Measurements from ENCODE around the gene NBAS. TPM values are rescaled to one million over a fixed set of nuclear protein-coding genes. Genes with fewer than 3 reads are reported as not detected.
A peak's percentile ranks its signal among the peaks of the same experiment; 100 is the strongest.

Gene NBAS
- total and polyA plus RNA-seq, 7 experiments from 2014 or later = 18.6 to 41.6 (median 32.7) TPM

- Histone ChIP-seq H3K27ac (ENCODE audit: low read depth, low read length) (no peak overlapping the region), H3K4me1 (ENCODE audit: control insufficient read depth in 2 of 2, insufficient read depth in 2 of 2, low read length in 2 of 2) (peaks cover 0 to 25% of the 10 kb centered on the region in 2 donors), H3K36me3 (ENCODE audit: control insufficient read depth in 2 of 3, insufficient read depth in 3 of 3, low read length in 3 of 3) (peaks cover 0 to 2% (median 0%) of the 10 kb centered on the region in 3 experiments), H3K9me3 (ENCODE audit: control insufficient read depth in 2 of 3, low read length in 3 of 3) (no peaks in the 10 kb centered on the region), H3K27me3 (ENCODE audit: control insufficient read depth in 2 of 2, insufficient read depth in 2 of 2, low read length in 2 of 2) (no peaks in the 10 kb centered on the region), H3K4me3 (ENCODE audit: low read length) (no peak overlapping the region)
- Mint-ChIP-seq H3K36me3 (peaks cover 10 to 48% (median 24%) of the 10 kb centered on the region in 5 donors), H3K27ac (peak overlapping the region; percentile 26 to 83 (median 54)), H3K4me1 (peaks cover 19 to 46% (median 36%) of the 10 kb centered on the region in 7 donors), H3K4me3 (peak overlapping the region in 9 of 10 donors; percentile 8 to 53 (median 40)), H3K27me3 (no peaks in the 10 kb centered on the region), H3K9me3 (no peaks in the 10 kb centered on the region)
- intact Hi-C loops (cut with micrococcal nuclease) = loop anchor here (1.0 to 5.0 kb wide), 4 partner anchors 34 to 400 kb away; no protein-coding TSS in a partner anchor
- CTCF ChIA-PET = no interaction called here
- ATAC-seq (peak; percentile 93), DNase-seq (peak in 8 of 9 donors; percentile 40 to 78 (median 62))
- POLR2A ChIA-PET = no interaction called here
Observed at GRCh38 chr2:15177103-15177502, 384.0 kb downstream of the NBAS start.

DNA sequence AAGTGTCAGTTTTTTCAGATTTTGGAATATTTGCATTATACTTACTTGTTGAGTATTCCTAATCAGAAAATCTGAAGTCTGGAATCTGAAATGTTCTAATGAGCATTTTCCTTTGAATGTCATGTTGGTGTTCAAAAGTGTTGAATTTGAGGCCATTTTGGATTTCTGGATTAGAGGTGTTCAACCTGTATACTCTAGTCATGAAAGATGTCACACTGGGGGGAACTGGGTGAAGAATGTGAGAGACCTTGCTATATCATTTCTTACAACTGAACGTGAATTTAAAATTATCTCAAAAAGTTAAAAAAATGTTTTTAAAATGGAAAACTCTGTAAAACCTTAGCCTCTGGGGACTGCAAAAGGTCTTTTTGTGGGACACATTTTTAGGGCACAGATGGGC lies 384.5 kb downstream of the NBAS start:
- no peaks in the 10 kb centered on the region for H3K9me3 Mint-ChIP-seq
- H3K4me1 Mint-ChIP-seq = peaks cover 19 to 46% (median 36%) of the 10 kb centered on the region in 7 donors
- POLR2A ChIA-PET = no interaction called here
- H3K36me3 Mint-ChIP-seq = peaks cover 9 to 50% (median 24%) of the 10 kb centered on the region in 5 donors
- ATAC-seq = no peak
- no peak overlapping the region for H3K27ac ChIP-seq (ENCODE audit: low read depth, low read length)
- H3K4me1 ChIP-seq (ENCODE audit: control insufficient read depth in 2 of 2, insufficient read depth in 2 of 2, low read length in 2 of 2) = peaks cover 0 to 25% of the 10 kb centered on the region in 2 donors
- H3K27me3 Mint-ChIP-seq = no peaks in the 10 kb centered on the region
- H3K4me3 ChIP-seq (ENCODE audit: low read length) = no peak overlapping the region
- H3K27me3 ChIP-seq (ENCODE audit: control insufficient read depth in 2 of 2, insufficient read depth in 2 of 2, low read length in 2 of 2) = no peaks in the 10 kb centered on the region
- peak overlapping the region in 6 of 9 donors; percentile 28 to 83 (median 70) for H3K27ac Mint-ChIP-seq
- H3K4me3 Mint-ChIP-seq = peak overlapping the region in 3 of 10 donors; percentile 21 to 53 (median 52)
- DNase-seq = no peak
- H3K36me3 ChIP-seq (ENCODE audit: control insufficient read depth in 2 of 3, insufficient read depth in 3 of 3, low read length in 3 of 3) = no peaks in the 10 kb centered on the region
- H3K9me3 ChIP-seq (ENCODE audit: control insufficient read depth in 2 of 3, low read length in 3 of 3) = no peaks in the 10 kb centered on the region
- CTCF ChIA-PET = no interaction called here
- intact Hi-C loops (cut with micrococcal nuclease) = loop anchor here (1.0 to 5.0 kb wide), 4 partner anchors 34 to 401 kb away; no protein-coding TSS in a partner anchor

GRCh38 chr2:15174567-15174966 lies 386.6 kb downstream of the NBAS start:
- intact Hi-C loops (cut with micrococcal nuclease) = no loop called here
- POLR2A ChIA-PET = no interaction called here

GRCh38 chr2:15173501-15173900 lies 387.6 kb downstream of the NBAS start:
- ATAC-seq (no peak), DNase-seq (no peak)
- H3K27ac Mint-ChIP-seq = no peak overlapping the region
- intact Hi-C loops (cut with micrococcal nuclease) = no loop called here
- no peak overlapping the region for H3K4me3 Mint-ChIP-seq
- no peaks in the 10 kb centered on the region for H3K27me3 Mint-ChIP-seq
- Histone ChIP-seq H3K36me3 (ENCODE audit: control insufficient read depth in 2 of 3, insufficient read depth in 3 of 3, low read length in 3 of 3) (peaks cover 0 to 8% (median 0%) of the 10 kb centered on the region in 3 experiments), H3K4me3 (ENCODE audit: low read length) (no peak overlapping the region), H3K27me3 (ENCODE audit: control insufficient read depth in 2 of 2, insufficient read depth in 2 of 2, low read length in 2 of 2) (no peaks in the 10 kb centered on the region), H3K27ac (ENCODE audit: low read depth, low read length) (no peak overlapping the region), H3K4me1 (ENCODE audit: control insufficient read depth in 2 of 2, insufficient read depth in 2 of 2, low read length in 2 of 2) (peaks cover 0 to 15% of the 10 kb centered on the region in 2 donors), H3K9me3 (ENCODE audit: control insufficient read depth in 2 of 3, low read length in 3 of 3) (no peaks in the 10 kb centered on the region)
- H3K4me1 Mint-ChIP-seq = peaks cover 12 to 39% (median 24%) of the 10 kb centered on the region in 7 donors
- CTCF ChIA-PET = no interaction called here
- H3K36me3 Mint-ChIP-seq = peaks cover 9 to 62% (median 26%) of the 10 kb centered on the region in 5 donors
- no peaks in the 10 kb centered on the region for H3K9me3 Mint-ChIP-seq
- POLR2A ChIA-PET = no interaction called here

More at GRCh38 chr2:15174567-15174966, 386.6 kb downstream of the NBAS start:
- peaks cover 0 to 25% of the 10 kb centered on the region in 2 donors for H3K4me1 ChIP-seq (ENCODE audit: control insufficient read depth in 2 of 2, insufficient read depth in 2 of 2, low read length in 2 of 2)
- H3K9me3 Mint-ChIP-seq = no peaks in the 10 kb centered on the region
- H3K27ac Mint-ChIP-seq = no peak overlapping the region
- peaks cover 9 to 55% (median 27%) of the 10 kb centered on the region in 5 donors for H3K36me3 Mint-ChIP-seq
- no peak overlapping the region for H3K4me3 ChIP-seq (ENCODE audit: low read length)
- peaks cover 0 to 2% (median 0%) of the 10 kb centered on the region in 3 experiments for H3K36me3 ChIP-seq (ENCODE audit: control insufficient read depth in 2 of 3, insufficient read depth in 3 of 3, low read length in 3 of 3)
- DNase-seq = no peak
- H3K27me3 ChIP-seq (ENCODE audit: control insufficient read depth in 2 of 2, insufficient read depth in 2 of 2, low read length in 2 of 2) = no peaks in the 10 kb centered on the region
- H3K27ac ChIP-seq (ENCODE audit: low read depth, low read length) = no peak overlapping the region
- no peaks in the 10 kb centered on the region for H3K27me3 Mint-ChIP-seq
- CTCF ChIA-PET = no interaction called here
- H3K4me1 Mint-ChIP-seq = peaks cover 19 to 43% (median 34%) of the 10 kb centered on the region in 7 donors
- H3K4me3 Mint-ChIP-seq = no peak overlapping the region
- no peaks in the 10 kb centered on the region for H3K9me3 ChIP-seq (ENCODE audit: control insufficient read depth in 2 of 3, low read length in 3 of 3)
- no peak for ATAC-seq

DNA sequence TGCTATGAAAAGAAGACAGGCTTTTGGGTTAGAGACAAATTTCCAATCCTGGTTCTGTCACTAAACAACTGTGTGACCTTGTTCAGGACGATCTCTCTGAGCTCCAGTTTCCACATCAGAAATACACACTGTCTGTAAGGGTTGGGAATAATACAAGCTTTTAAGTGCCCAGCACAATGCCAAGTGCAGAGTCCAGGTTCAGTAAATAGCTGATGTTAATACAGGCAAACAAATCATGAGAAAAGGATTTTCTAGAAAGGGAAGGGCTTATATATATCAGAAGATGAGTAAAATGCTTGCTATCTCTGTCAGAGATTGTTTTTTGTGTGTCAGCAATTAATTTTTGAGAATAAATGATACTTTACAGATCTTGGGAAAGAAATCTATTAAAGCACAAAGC lies 388.3 kb downstream of the NBAS start:
- ATAC-seq (no peak), DNase-seq (no peak)
- Histone ChIP-seq H3K36me3 (ENCODE audit: control insufficient read depth in 2 of 3, insufficient read depth in 3 of 3, low read length in 3 of 3) (peaks cover 0 to 8% (median 0%) of the 10 kb centered on the region in 3 experiments), H3K27ac (ENCODE audit: low read depth, low read length) (no peak overlapping the region), H3K9me3 (ENCODE audit: control insufficient read depth in 2 of 3, low read length in 3 of 3) (no peaks in the 10 kb centered on the region), H3K27me3 (ENCODE audit: control insufficient read depth in 2 of 2, insufficient read depth in 2 of 2, low read length in 2 of 2) (no peaks in the 10 kb centered on the region), H3K4me1 (ENCODE audit: control insufficient read depth in 2 of 2, insufficient read depth in 2 of 2, low read length in 2 of 2) (peaks cover 0 to 9% of the 10 kb centered on the region in 2 donors), H3K4me3 (ENCODE audit: low read length) (no peak overlapping the region)
- peaks cover 10 to 32% (median 18%) of the 10 kb centered on the region in 7 donors for H3K4me1 Mint-ChIP-seq
- no peak overlapping the region for H3K4me3 Mint-ChIP-seq
- intact Hi-C loops (cut with micrococcal nuclease) = no loop called here
- H3K9me3 Mint-ChIP-seq = no peaks in the 10 kb centered on the region
- H3K27ac Mint-ChIP-seq = no peak overlapping the region
- ChIA-PET POLR2A (no interaction called here), CTCF (interaction anchor here (0.6 kb wide), 1 partner anchor 771 kb away, joined by 3 read pairs; no protein-coding TSS in a partner anchor)
- H3K36me3 Mint-ChIP-seq = peaks cover 13 to 64% (median 28%) of the 10 kb centered on the region in 5 donors
- no peaks in the 10 kb centered on the region for H3K27me3 Mint-ChIP-seq

DNA sequence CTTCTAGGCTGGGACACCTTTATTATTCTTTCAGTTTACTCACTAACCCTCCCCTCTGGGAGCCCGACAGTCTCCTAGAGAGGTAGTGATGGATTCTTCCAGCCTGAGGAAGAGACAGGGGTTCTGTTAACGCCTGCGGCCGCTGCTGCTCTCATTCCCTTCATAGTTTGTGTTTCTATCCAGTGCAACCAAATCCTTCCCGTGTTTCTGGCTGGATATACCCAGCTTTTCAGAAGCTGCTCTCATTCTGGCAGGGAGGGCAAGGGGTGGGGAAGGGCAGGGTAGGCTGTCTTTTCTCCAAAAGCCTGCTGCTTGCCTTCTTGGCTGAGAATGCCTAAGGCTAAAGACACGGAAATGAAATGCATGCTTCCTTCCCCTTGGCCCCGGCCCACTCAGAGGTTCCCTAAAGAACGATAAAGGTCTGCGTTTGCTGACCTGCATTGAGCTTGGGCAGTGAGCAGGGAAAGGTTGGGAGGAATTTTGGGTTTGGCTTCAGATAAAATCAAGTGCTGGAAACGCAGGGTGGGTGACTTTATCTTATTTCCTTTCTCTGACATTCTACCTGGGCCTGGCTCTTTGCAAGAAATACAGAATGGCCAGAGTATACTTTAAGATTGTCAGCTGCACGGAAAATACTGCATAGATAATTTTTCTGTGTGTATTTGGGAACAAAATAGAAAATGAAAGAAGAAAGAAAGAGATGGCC lies 390.9 kb downstream of the NBAS start:
- H3K4me3 Mint-ChIP-seq = no peak overlapping the region
- intact Hi-C loops (cut with micrococcal nuclease) = no loop called here
- H3K4me3 ChIP-seq (ENCODE audit: low read length) = no peak overlapping the region
- peaks cover 0 to 14% (median 0%) of the 10 kb centered on the region in 3 experiments for H3K36me3 ChIP-seq (ENCODE audit: control insufficient read depth in 2 of 3, insufficient read depth in 3 of 3, low read length in 3 of 3)
- H3K4me1 ChIP-seq (ENCODE audit: control insufficient read depth in 2 of 2, insufficient read depth in 2 of 2, low read length in 2 of 2) = no peaks in the 10 kb centered on the region
- DNase-seq = no peak
- ChIA-PET CTCF (no interaction called here), POLR2A (no interaction called here)
- no peaks in the 10 kb centered on the region for H3K27me3 Mint-ChIP-seq
- H3K9me3 ChIP-seq (ENCODE audit: control insufficient read depth in 2 of 3, low read length in 3 of 3) = no peaks in the 10 kb centered on the region
- H3K27me3 ChIP-seq (ENCODE audit: control insufficient read depth in 2 of 2, insufficient read depth in 2 of 2, low read length in 2 of 2) = no peaks in the 10 kb centered on the region
- peaks cover 10 to 65% (median 39%) of the 10 kb centered on the region in 5 donors for H3K36me3 Mint-ChIP-seq
- H3K4me1 Mint-ChIP-seq = peaks cover 0 to 8% (median 0%) of the 10 kb centered on the region in 7 donors
- H3K27ac ChIP-seq (ENCODE audit: low read depth, low read length) = no peak overlapping the region
- H3K27ac Mint-ChIP-seq = no peak overlapping the region
- no peaks in the 10 kb centered on the region for H3K9me3 Mint-ChIP-seq
- ATAC-seq = no peak
